UCSD-AML1 (cell line): ENCODE measurements around the gene PITPNC1.
"Not testable (repeated sequence)": the region's sequence is repeated elsewhere in the genome, so short reads cannot be mapped to it uniquely, and the experiment has no call there.

Experiments
- DNase-seq: peaks from one replicate; lab custom pipeline; 2025; ENCODE audit not compliant: unreplicated experiment; lab: John Stamatoyannopoulos, UW

Gene PITPNC1

DNA sequence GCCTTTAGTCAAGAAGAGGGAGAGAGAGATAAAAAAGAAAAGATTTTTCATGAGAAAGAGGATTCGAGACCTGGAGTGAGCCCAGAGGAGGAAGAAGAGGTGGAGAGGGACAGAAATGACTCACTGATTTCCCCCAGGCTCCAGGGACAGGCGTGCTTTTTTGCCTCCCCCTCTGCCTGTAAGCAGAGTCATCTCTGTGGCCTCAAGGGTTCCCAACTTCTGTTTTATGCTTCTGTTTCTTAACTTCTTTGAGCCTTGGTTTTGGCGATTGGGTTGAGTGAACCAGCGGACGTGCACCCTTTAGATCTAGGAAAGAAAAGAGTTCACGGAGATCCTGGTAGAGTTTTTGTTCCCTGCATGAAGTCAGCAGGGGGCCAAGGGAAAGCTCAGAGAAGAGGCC is 192.8 kb downstream of the PITPNC1 start:
- no peak for DNase-seq

DNA sequence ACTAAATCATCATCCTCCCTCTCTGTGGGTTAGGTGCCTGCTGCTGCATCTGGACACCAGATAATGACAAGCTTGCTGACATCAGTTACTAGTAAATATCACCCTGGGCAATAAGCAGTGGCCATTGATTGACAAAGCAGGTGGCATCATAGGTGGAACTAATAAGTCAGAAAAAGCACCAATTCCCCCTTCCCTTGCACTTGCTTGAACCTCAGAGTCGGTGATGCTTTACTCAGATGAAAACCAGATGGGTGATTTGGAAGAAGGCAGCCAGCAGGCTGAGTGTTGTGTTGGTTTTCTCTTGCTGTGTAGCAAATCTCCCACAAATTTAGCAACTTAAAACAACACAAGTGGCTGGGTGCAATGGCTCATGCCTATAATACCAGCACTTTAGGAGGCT is 193.7 kb downstream of the PITPNC1 start:
- DNase-seq = no peak

DNA sequence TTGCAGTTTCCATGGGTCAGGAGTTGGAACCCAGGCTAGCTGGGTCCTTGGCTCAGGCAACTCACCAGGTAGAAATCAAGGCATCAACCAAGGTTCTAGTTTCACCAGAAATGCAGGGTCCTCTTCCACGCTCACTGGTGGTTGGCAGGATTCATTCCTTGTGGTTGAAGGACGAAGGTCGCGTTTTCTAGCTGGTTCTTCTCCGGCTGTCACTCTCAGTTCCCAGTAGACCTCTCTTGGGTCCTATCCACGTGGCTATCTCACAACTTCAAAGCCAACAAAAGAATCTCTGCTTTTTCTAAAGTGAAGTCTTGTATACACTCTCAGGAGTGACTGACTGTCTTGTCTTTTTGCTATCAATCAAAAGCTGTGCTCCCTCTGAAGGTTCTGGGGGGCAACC is 194.4 kb downstream of the PITPNC1 start:
- DNase-seq = no peak

DNA sequence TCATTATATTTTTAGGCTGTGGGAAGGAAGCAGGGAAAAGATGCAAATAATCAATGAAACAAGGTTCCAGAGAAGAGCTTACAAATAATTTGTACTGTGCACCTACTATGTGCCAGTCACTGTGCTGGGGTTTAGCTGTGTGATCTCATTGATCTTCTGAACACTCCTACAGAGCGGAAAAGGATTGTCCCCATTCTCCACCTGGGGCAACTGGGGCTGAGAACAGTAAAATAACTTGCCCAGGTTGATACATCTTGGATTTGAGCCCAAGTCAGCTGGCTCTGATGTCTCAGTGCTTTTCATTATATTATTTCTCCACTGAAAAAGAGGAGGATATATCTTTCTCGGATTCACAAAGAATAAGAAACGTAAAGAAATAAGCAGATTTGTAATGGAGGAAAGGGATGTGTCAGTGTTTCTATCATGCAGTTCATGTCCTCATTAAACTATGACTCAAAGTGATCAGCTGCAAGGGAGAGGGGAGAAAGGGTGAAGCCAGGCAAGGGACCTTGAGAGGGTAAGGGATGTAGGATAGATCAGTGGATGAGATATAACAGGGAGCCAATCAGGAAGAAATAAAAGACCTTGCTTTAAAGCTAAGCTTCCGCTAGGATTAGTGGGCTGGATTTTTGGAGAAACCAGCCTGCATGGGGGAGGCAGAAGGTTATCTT is 197.0 kb downstream of the PITPNC1 start:
- DNase-seq = no peak

DNA sequence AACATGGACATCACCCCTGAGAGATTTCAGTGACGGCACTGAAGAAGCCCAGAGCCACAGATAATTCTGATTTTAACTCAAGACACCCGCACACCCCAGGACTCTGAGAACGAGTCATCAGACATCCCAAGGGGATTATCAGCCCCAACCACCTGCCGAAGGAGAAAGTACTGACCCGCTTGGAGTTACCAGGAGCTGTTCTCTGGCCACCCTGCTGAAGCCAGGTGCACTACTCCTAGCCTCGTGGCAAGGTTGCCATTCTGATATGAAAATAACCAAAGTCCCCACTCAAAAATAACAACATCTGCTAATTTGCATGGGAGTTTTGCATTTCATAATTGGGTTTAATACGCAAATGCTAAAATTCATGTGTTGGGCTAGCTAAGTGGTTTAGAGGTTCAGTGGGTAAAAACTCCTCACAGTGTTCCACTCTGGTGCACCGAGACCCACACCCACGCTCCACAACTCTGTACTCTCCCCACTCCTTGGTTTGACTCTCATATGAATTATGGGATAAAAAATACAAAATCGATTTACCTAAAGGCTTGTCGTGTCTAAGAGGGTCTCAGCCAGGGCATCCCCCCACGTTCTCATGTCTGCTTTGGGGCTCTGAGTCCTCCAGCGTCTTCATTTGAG is 197.7 kb downstream of the PITPNC1 start:
- no peak for DNase-seq

DNA sequence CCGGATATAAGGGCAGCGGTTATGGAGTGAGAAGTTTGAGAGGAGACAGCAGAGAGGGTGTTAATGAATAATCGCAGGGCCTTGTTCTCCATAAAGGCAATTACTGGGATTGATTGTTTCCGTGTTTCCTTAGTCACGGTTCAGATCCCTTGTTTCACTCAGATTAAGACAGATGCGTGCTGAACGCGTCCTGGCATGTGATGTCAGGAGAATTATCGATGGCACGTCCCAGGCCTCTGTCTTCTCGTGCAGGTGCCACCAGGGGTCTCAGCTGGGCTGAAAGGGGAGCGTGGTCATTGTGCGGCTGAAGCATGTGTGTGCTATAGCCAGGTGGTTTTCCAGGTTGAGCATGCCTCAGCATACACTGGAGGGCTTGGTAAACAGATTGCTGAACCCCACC is 198.2 kb downstream of the PITPNC1 start:
- no peak for DNase-seq

DNA sequence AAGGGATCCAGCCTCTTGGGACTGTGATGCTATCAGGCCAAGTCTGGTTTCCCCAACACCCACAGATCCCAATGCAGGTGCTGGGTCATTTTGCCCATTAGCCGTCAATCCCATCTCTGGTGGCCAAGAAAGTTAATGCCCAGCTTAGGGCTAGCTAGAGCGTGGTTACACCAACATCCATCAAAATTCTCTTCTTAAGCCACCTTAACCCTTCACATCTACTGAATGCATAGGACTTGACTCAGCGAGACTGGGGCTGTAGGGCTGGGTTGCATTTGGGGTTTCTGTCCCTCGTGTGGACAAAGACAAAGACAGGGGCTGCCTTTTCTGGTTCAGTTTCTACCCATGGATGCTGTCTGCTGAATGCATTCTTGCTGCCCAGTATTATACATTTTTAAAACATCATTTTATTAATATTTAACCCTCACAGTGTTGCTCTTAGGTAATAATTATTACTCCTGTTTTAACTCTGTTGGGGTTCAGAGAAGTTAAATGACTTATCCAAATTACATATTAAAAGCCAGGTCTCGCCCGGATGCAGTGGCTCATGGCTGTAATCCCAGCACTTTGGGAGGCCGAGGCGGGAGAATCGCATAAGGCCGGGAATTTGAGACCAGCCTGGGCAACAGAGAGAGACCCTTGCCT is 199.5 kb downstream of the PITPNC1 start:
- no peak for DNase-seq

DNA sequence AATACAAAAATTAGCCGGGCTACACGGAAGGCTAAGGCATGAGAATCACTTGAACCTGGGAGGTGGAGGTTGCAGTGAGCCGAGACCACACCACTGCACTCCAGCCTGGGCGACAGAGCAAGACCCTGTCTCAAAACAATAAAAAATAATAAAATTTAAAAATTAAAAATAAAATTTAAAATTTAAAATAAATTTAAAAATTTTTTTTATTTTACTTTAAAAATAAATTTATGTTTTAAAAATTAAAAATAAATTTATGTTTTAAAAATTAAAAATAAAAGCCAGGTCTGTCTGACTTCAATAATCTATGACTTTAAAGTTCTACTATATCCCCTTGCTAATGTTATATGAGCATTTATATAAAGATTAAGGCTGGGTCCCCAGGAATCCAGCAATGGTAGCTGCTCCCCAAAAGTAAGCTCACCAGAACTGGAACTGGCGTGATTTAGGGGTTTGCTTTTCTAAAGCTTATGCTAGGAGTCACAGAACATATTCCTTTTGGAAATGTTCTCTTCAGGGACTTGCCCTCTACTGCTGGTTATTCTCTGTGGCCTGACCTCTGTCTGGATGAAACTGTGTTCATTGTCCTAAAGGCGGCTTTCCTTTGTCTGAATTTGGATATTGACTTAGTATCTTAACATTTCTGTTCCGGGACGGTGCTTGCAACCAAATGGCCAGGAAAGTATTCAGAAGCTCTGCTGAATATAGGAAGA is 200.5 kb downstream of the PITPNC1 start:
- no peak for DNase-seq

DNA sequence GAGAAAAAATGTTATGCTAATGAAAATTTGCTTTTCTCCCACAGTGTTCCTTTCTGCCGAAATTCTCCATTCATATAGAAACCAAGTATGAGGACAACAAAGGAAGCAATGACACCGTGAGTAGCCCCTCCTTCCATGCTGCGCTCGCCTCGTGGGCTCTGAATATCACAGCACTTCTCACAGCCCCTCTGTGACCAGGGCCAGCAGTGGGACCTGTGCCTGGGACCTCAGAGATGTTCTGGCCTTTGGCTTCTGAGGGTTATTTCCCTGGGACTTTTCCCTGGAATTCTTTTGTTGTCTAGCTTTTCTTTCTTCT is 201.0 kb downstream of the PITPNC1 start:
- DNase-seq = no peak

DNA sequence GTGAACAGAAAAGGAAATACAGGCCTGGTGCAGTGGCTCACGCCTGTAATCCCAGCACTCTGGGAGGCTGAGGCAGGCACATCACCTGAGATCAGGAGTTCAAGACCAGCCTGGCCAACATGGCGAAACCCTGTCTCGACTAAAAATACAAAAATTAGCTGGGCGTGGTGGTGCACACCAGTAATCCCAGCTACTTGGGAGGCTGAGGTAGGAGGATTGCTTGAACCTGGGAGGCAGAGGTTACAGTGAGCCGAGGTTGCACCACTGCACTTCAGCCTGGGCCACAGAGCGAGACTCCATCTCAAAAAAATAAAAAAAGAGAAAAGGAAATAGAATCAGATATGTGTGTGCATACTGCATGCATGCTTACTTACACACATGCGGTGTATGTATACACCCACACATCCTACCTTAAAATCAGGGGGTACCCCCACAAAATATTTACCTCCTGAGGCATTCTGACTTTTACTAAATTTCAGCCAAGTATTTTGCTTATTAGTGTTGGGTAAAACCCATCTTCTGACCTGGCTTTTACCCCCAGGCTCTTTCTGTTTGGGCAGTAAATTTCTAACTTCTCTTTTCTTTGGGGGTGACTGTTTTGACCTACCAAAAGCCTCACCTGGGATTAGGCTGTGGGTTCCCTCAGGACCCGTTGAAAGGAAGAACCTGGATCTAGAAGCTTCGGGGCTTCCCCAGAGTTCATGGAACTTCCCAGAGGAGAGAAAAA is 201.8 kb downstream of the PITPNC1 start:
- not testable (repeated sequence) for DNase-seq

DNA sequence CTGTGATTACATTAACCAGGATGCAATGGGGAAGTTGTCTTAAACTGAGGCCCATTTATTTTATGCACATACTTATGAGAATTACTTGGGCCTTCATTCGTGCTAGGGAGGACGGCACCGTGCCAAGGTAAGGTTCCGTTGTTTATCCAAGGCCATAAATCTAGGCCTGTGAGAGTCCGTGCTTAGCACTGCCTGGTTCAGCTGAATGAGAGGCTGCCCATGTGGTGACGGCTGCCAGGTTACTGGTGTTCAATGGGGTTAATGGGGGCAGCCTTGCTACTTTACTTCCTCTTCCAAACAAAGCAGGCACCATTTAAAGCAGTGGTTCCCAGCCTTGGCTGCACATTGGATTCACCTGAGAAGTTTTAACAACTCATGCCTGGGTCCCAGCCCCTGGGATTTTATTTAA is 205.6 kb downstream of the PITPNC1 start:
- DNase-seq = no peak

DNA sequence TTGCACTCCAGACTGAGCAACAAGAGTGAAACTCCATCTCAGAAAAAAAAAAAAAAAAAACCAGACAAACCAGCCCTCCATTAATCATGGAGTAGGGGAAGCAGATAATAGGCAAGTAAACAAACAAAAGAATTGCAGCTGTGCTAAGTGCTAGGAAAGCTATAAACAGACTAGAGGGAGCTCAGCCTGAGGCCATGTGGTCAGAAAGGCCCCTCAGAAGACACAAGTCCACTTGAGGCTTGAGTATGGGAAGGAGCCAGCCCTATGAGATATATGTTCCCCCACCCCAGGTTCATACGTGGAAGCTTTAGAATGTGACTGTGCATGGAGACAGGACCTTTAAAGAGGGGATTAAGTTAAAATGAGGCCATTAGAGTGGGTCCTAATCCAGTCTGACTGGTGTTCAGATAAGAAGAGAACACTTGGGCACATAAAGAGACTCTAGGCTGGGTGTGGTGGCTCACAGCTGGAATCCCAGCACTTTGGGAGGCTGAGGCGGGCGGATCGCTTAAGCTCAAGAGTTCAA is 208.1 kb downstream of the PITPNC1 start:
- DNase-seq = no peak

DNA sequence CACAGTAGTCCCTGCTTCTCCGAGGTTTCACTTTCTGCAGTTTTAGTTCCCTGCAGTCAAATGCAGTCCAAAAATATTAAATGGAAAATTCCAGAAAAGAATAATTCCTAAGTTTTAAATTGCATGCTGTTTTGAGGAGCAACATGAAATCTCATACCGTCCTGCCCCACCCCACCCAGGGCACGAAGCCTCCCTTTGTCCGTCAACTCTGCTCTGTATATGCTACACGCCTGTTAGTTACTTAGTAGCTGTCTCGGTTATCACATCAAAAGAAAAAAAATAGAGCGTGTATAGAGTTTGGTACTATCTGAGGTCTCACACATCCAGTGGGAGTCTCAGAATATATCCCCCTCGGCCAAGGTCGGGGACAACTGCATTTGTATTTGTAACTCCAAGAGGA is 211.2 kb downstream of the PITPNC1 start:
- no peak for DNase-seq

DNA sequence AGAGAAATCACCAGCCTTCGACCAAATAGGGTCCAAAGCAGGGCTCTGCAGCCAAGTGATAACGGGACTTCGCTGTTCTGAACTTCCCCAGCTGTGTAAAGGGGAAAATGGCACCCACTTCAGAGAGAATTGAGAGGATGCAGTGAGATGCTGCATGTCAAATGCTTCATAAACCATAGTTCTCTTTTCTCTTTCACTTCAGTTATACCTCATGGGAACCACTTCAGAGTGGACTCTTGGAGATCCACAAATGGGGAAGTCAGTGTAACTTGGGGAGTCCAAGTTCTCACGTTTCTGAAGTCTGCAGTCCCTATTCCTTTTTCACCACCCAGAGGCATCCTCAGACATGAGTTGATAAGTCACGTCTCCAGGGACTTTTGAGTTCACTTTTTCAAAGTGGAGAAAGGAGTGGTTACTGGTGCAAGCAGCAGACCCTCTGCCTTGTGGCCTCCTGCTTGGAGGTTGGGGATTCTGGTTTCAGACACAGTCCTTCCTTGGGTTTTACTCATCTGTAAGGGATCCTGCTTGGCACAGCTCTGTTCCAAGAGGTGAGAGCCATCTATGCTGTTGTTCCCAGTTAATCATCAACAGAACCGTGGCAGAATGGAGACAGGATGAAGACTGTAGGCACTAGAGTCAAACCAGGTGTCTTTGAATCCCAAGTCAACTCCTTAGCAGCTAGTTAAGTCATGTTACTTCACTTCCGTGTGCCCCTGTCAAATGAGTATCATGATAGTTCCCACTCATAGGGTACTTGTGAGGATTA is 217.2 kb downstream of the PITPNC1 start:
- DNase-seq = no peak

DNA sequence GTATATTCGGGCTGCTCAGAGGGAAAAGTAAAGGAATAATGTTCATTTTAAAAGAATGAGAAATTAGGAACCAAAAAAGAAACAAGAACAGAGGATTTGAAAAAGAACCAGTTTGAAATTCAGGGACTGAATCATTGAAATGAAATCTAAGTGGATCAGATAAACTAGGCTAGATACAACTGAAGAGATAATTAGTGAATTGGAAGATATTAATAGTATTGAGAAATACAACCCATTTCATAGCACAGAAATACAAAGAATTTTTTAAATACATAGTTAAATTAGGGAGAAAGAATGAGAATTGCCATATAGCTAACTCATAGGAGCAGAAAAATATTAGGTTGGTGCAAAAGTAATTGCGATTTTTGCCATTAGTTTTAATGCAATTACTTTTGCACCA is 223.3 kb downstream of the PITPNC1 start:
- no peak for DNase-seq

DNA sequence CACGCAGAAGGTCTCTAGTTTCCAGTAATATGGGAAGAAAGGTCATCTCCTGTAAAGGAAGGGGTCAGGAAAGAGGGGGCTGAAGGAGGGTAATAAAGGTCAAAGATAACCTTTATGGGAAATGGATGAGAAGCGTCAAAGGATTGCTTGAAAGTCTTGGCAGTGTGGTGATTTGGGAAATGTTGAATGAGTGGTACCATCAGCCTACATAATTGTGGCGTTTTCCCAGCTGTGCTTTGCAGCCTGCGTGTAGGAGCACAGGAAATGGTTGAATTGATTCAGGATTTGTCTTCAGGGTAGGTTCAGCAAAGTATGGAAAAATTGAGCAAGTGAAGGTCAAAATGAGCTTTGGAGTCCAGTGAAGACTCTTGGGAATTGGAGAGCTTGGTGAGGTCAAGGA is 224.8 kb downstream of the PITPNC1 start:
- DNase-seq = no peak

DNA sequence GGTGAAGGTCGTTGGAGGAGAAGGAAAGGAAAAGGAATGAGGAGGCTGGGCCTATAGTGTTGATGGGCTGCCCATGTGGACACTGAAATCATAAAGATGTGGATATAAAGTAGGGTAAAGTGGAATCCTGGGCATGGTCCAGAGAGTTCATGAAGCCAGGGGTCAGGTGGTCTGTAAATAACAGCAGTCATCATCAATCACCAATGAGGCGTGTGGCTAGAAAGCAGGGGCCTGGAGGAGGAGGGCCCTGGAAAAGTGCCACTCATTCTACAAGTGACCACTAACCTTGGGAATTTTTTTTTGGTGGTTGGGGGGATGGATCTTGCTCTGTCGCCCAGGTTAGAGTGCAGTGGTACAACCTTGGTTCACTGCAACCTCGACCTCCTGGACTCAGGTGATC is 225.4 kb downstream of the PITPNC1 start:
- DNase-seq = no peak

DNA sequence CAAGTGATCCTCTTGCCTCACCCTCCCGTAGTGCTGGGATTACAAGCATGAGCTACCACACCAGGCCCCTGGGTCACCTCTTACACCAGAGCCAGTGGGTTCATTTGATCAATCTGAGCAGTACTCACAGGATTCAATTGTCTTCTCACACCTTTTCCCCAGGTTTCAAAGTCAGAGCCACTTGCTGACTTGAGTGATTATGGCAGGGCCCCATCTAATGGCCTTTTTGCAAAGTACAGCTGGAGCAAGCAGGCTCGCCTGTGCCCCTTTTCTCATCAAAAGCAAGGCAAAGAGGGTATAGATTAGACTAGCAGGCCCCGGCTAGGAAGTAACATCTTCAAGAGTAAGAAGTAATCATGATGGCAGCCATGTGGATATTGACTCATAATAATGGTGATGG is 225.9 kb downstream of the PITPNC1 start:
- no peak for DNase-seq

DNA sequence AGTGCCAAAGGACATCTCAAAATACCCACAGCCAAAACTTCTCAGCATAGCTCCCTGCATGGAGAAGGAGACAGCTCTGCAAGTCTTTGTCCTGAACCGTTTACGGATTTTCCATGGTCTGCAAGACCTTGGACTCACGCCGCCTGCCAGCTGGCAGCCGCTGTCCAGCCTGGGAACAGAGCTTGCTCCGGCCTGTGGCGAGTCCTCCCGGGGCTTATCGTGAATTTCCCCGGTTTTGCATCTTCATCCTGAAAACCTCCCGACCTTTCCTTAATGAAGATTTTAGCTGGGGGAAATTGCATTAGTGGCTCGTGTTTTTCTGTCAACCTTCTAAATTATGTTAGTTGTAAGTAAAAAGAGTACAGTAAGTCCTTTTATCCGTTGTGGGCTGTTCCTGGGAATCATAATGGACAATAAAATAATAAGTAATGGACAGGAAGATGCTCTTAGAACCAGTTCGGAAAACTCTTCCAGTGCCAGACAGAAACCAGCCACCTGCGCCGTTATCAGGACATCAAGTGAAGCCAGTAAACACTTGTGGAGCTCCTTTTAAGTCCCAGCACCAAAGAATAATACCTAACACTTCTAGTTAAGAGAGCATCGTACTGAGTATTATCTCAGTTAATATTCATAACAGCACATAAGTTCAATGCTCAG is 228.3 kb downstream of the PITPNC1 start:
- no peak for DNase-seq

DNA sequence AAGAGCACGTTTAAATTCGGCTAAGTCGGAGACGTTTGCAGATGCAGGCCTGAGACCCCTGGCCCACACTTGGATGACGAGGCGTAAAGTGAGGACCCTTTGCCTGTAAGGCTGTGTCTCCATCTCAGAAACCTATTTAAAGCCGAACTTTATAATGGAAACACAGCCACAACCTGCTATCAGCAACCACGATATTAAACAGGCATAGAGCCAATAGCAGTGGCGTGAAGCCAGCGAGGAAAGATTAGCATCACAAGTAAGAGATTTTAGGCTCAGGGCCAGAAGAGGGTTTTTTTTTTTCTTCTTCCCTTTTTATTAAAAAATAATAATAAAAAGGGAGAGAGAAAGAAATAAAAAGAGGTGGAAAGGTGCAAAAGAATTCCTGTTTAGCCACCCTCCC is 229.4 kb downstream of the PITPNC1 start:
- no peak for DNase-seq
